NCI-H2227 treated with DMSO at 0.1 percent for 48 hours (cell line): ENCODE results near the gene TMPRSS12.
"Not testable (repeated sequence)": the region's sequence is repeated elsewhere in the genome, so short reads cannot be mapped to it uniquely, and the experiment has no call there.

ENCODE experiments used
- DNase-seq: peaks from one replicate; lab custom pipeline; 2025; lab: John Stamatoyannopoulos, UW

TMPRSS12 gene, protein sequence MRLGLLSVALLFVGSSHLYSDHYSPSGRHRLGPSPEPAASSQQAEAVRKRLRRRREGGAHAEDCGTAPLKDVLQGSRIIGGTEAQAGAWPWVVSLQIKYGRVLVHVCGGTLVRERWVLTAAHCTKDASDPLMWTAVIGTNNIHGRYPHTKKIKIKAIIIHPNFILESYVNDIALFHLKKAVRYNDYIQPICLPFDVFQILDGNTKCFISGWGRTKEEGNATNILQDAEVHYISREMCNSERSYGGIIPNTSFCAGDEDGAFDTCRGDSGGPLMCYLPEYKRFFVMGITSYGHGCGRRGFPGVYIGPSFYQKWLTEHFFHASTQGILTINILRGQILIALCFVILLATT

GRCh38 chr12:50842637-50843493 lies at the start of gene TMPRSS12:
TSS of gene TMPRSS12 (plus strand) at chr12:50842926. CDS start at chr12:50842965, 39 bp downstream.
- DNase-seq = peak; percentile 22

- DNase-seq = no peak
These were observed 42.8 kb upstream of the TMPRSS12 start for GRCh38 chr12:50799908-50800307.

- DNase-seq = no peak
These were observed 39.4 kb upstream of the TMPRSS12 start for GRCh38 chr12:50803230-50803875.

DNA sequence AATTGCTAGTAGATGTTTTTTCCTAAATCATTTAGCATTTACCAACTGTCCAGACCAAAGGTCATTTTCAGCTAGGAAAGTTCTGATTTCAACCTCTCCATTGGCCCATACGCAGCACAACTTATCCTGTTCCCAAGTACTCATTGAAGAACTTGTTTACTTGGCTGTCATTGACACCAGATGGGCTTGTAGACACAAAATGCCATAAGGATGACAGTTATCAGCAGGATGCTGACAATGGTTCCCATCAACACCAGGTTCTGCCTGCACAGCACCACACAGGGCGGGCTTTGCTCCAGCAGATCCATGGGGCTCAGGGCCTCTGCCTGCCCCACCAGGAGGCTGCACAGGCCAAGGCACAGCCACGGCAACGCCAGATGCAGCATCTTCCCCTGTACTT lies 36.5 kb upstream of the TMPRSS12 start:
- DNase-seq = no peak

DNA sequence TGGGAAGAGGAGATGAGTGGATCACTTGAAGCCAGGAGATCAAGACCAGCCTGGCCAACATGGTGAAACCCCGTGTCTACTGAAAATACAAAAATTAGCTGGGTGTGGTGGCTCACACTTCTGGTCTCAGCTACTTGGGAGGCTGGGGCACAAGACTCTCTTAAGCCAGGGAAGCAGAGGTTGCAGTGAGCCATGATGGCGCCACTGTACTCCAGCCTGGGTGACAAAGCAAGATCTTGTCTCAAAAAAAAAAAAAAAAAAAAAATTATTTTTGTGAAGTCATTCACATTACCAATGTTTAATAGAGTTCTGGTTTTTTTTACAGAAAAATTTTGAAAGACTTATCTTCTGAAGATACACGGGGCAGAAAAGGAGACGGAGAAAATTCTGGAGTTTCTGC lies 33.6 kb upstream of the TMPRSS12 start:
- not testable (repeated sequence) for DNase-seq

DNA sequence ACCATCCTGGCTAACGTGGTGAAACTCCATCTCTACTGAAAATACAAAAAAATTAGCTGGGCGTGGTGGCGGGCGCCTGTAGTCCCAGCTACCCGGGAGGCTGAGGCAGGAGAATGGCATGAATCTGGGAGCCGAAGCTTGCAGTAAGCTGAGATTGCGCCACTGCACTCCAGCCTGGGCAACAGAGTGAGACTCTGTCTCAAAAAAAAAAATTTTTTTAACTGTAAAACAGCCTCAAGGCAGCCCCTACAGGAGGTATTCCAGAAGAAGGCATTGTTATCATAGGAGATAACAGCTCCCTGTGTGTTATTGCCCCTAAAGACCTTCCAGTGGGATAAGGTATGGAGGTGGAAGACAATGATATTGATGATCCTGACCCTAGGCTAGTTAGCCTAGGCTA lies 27.8 kb upstream of the TMPRSS12 start:
- DNase-seq = not testable (repeated sequence)

- no peak for DNase-seq
These were observed 22.5 kb upstream of the TMPRSS12 start for GRCh38 chr12:50820177-50820576.

DNA sequence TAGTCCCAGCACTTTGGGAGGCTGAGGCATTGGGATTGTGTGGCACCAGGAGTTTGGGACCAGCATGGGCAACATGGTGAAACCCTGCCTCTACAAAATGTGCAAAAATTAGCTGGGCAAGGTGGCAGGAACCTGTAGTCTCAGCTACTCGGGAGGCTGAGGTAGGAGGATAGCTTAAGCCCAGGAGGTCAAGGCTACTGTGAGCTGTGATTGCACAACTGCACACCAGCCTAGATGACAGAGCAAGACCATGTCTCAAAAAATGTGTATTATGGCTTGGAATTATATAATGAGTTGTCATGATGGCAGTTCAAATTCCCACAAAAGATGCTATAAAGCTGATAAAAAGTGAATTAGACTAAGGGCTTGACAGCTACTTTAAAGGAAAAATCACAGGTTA lies 20.6 kb upstream of the TMPRSS12 start:
- DNase-seq = no peak

GRCh38 chr12:50823724-50824123 lies 19.0 kb upstream of the TMPRSS12 start:
- DNase-seq = not testable (repeated sequence)

DNA sequence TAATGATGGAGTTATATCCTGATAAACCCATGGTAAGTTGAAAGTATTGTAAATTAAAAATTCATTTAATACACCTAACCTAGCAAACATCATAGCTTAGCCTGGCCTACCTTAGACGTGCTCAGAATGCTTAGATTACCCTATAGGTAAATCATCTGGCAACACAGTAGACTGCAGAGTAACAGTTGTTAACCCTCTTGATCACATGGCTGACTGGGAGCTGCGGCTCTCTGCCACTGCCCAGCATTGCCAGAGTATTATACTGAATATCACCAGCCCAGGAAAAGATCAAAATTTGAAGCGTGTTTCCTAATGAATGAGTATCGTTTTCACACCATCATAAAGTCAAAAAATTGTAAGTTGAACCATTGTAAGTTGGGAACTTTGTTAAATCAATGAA lies 17.8 kb upstream of the TMPRSS12 start:
- DNase-seq = no peak

- peak; percentile 28 for DNase-seq
These were observed 17.3 kb upstream of the TMPRSS12 start for GRCh38 chr12:50825372-50825838.

GRCh38 chr12:50828121-50828520 lies 14.6 kb upstream of the TMPRSS12 start:
- no peak for DNase-seq

GRCh38 chr12:50828886-50829285 lies 13.8 kb upstream of the TMPRSS12 start:
- DNase-seq = no peak

DNA sequence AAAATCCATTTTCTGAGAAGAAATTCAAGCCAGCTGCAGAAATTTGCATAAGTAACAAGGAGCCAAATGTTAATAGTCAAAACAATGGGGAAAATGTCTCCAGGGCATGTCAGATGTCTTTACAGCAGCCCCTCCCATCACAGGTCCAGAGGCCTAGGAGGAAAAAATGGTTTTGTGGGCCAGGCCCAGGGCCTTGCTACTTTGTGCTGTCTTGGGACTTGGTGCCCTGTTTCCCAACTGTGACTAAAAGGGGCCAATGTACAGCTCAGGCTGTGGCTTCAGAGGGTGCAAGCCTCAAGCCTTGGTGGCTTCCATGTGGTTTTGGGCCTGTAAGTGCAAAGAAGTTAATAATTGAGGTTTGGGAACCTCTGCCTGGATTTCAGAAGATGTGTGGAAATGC lies 8.9 kb upstream of the TMPRSS12 start:
- not testable (repeated sequence) for DNase-seq

DNA sequence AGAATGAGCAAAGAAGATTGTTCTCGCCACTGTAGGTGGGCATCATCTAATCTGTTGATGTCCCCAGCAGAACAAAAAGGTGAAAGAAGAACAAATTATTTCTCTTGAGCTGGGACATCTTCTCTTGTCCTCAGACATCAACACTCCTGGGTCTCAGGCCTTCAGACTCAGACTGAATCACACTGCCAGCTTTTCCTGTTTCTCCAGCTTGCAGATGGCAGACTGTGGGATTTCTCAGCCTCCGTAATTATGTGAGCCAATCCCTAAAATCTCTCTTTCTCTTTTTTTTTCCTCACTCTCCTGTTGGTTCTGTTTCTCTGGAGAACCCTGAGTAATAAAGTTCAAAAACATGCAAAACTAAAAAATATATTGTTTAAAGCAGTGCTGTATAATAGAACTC lies 3.7 kb upstream of the TMPRSS12 start:
- DNase-seq = no peak

- no peak for DNase-seq
These were observed 1.8 kb upstream of the TMPRSS12 start for GRCh38 chr12:50840809-50841487.

- DNase-seq = no peak
These were observed 802 bp upstream of the TMPRSS12 start for GRCh38 chr12:50841716-50842531.

- DNase-seq = no peak
These were observed 2.4 kb downstream of the TMPRSS12 start for GRCh38 chr12:50845021-50845647.

- no peak for DNase-seq
These were observed 6.2 kb downstream of the TMPRSS12 start for GRCh38 chr12:50848963-50849362.

- not testable (repeated sequence) for DNase-seq
These were observed 12.5 kb downstream of the TMPRSS12 start for GRCh38 chr12:50855218-50855617.

GRCh38 chr12:50855679-50856078 lies 13.0 kb downstream of the TMPRSS12 start:
- not testable (repeated sequence) for DNase-seq
